HEK293 (cell line): ENCODE data around the gene MRFAP1.

Source experiments
- CTCF ChIA-PET: fragments of 350-600 bp; formaldehyde crosslinking; extraction: SDS; loops from one replicate; lab custom pipeline; 2021; ENCODE audit warnings: antibody characterized with exemption; lab: Yijun Ruan, JAX
- POLR2A ChIA-PET: fragments of 300-600 bp; formaldehyde crosslinking; extraction: SDS; loops from one replicate; lab custom pipeline; 2020; ENCODE audit warnings: antibody characterized with exemption, inconsistent platforms; lab: Yijun Ruan, JAX
- H3K27ac ChIP-seq: fragments of 200-500 bp; sonication (Bioruptor generic); 2 replicates; pipeline ENCODE4 v1.5.1; 2014; ENCODE audit warnings: low read depth, low read length, control low read depth, inconsistent platforms; ENCODE audit errors: extremely low read depth
- H3K36me3 ChIP-seq, 2 experiments: fragments of 200-500 bp in 1 of 2; sonication (Bioruptor generic) in 1 of 2; 1 replicate in 1 of 2; 2 replicates in 1 of 2; pipeline ENCODE4 v1.5.1; 2014 to 2017; ENCODE audit warnings: inconsistent platforms in 2 of 2, low read length in 2 of 2; ENCODE audit not compliant: control insufficient read depth in 2 of 2, insufficient read depth in 1 of 2
- H3K4me1 ChIP-seq: fragments of 200-500 bp; sonication (Bioruptor generic); 2 replicates; pipeline ENCODE4 v1.5.1; 2014; ENCODE audit warnings: mild to moderate bottlenecking, low read length, inconsistent platforms; ENCODE audit not compliant: control insufficient read depth, insufficient read depth
- H3K4me3 ChIP-seq: 2 replicates; pipeline ENCODE4 v1.5.1; 2011; ENCODE audit warnings: low read depth, mild to moderate bottlenecking, control low read depth, low read length, moderate library complexity
- H3K9me3 ChIP-seq: fragments of 200-500 bp; sonication (Bioruptor generic); 2 replicates; pipeline ENCODE4 v1.5.1; 2014; ENCODE audit warnings: low read depth, low read length, inconsistent platforms; ENCODE audit not compliant: control insufficient read depth, insufficient read depth
- BCL11B ChIP-seq: fragments of 450-650 bp; formaldehyde crosslinking; IDR thresholded peaks from 2 replicates; pipeline ENCODE4 v1.5.1; 2016; ENCODE audit warnings: low read depth, missing biosample characterization, missing genetic modification characterization
- KLF17 ChIP-seq: fragments of 450-650 bp; formaldehyde crosslinking; IDR thresholded peaks from 2 replicates; pipeline ENCODE4 v1.5.1; 2016; ENCODE audit warnings: missing biosample characterization, missing genetic modification characterization
- TSHZ1 ChIP-seq: fragments of 450-650 bp; formaldehyde crosslinking; IDR thresholded peaks from 2 replicates; pipeline ENCODE4 v1.5.1; 2016; ENCODE audit warnings: missing biosample characterization, missing genetic modification characterization, borderline replicate concordance
- ZBTB26 ChIP-seq: fragments of 450-650 bp; formaldehyde crosslinking; optimal IDR thresholded peaks from 2 replicates; pipeline ENCODE3; 2016; ENCODE audit warnings: missing biosample characterization, mild to moderate bottlenecking, missing genetic modification characterization
- ZNF169 ChIP-seq: fragments of 450-650 bp; formaldehyde crosslinking; IDR thresholded peaks from 2 replicates; pipeline ENCODE4 v1.5.1; 2016; ENCODE audit warnings: missing biosample characterization, missing genetic modification characterization
- ZNF280C ChIP-seq: fragments of 450-650 bp; formaldehyde crosslinking; IDR thresholded peaks from 2 replicates; pipeline ENCODE4 v1.5.1; 2016; ENCODE audit warnings: missing biosample characterization, missing genetic modification characterization
- ZNF37A ChIP-seq: fragments of 450-650 bp; IDR thresholded peaks from 2 replicates; pipeline ENCODE4 v1.5.1; 2018; ENCODE audit warnings: missing biosample characterization, missing genetic modification characterization
- ZNF398 ChIP-seq: fragments of 450-650 bp; formaldehyde crosslinking; IDR thresholded peaks from 2 replicates; pipeline ENCODE4 v1.5.1; 2017; ENCODE audit warnings: missing biosample characterization, missing genetic modification characterization
- ZNF488 ChIP-seq: fragments of 450-650 bp; formaldehyde crosslinking; IDR thresholded peaks from 2 replicates; pipeline ENCODE4 v1.5.1; 2016; ENCODE audit warnings: missing biosample characterization, missing genetic modification characterization
- ZNF548 ChIP-seq: fragments of 450-650 bp; formaldehyde crosslinking; IDR thresholded peaks from 2 replicates; pipeline ENCODE4 v1.5.1; 2016; ENCODE audit warnings: missing biosample characterization, missing genetic modification characterization
- ZNF660 ChIP-seq: fragments of 450-650 bp; IDR thresholded peaks from 2 replicates; pipeline ENCODE4 v1.5.1; 2018; ENCODE audit warnings: missing biosample characterization, mild to moderate bottlenecking, missing genetic modification characterization
- ZNF664 ChIP-seq: fragments of 450-650 bp; formaldehyde crosslinking; IDR thresholded peaks from 2 replicates; pipeline ENCODE4 v1.5.1; 2016; ENCODE audit warnings: missing biosample characterization, missing genetic modification characterization
- ZNF692 ChIP-seq: fragments of 450-650 bp; formaldehyde crosslinking; IDR thresholded peaks from 2 replicates; pipeline ENCODE4 v1.5.1; 2016; ENCODE audit warnings: missing biosample characterization, missing genetic modification characterization
- ZNF747 ChIP-seq: fragments of 450-650 bp; formaldehyde crosslinking; IDR thresholded peaks from 2 replicates; pipeline ENCODE4 v1.5.1; 2016; ENCODE audit warnings: missing biosample characterization, missing genetic modification characterization
- ZNF777 ChIP-seq: fragments of 450-650 bp; formaldehyde crosslinking; IDR thresholded peaks from 2 replicates; pipeline ENCODE4 v1.5.1; 2017; ENCODE audit warnings: missing biosample characterization, missing genetic modification characterization, borderline replicate concordance
- ZSCAN16 ChIP-seq: fragments of 450-650 bp; formaldehyde crosslinking; IDR thresholded peaks from 2 replicates; pipeline ENCODE4 v1.5.1; 2016; ENCODE audit warnings: missing biosample characterization, missing genetic modification characterization

MRFAP1 gene

GRCh38 chr4:6616087-6616995 lies 24.1 kb upstream of the MRFAP1 start:
- peaks cover 0 to 19% of the 10 kb centered on the region in 2 experiments; a peak in 1 of 3 replicates for H3K36me3 ChIP-seq

More at GRCh38 chr4:6616087-6616995, 24.1 kb upstream of the MRFAP1 start:
- ChIA-PET POLR2A (no interaction called here), CTCF (interaction anchor here (0.6 to 0.8 kb wide), 4 partner anchors 15 to 74 kb away, joined by 3 read pairs; no protein-coding TSS in a partner anchor)
- Histone ChIP-seq H3K4me1 (no peaks in the 10 kb centered on the region), H3K4me3 (no peak overlapping the region), H3K9me3 (no peaks in the 10 kb centered on the region), H3K27ac (no peak overlapping the region)
- TF ChIP-seq ZNF169 (tag by site-specific recombination) (no peak), ZBTB26 (tag by site-specific recombination) (no peak), ZNF398 (tag by site-specific recombination) (no peak), ZNF548 (no peak), ZNF280C (no peak), ZNF777 (tag by site-specific recombination) (no peak), ZSCAN16 (tag by site-specific recombination) (no peak), ZNF664 (tag by site-specific recombination) (no peak), KLF17 (tag by site-specific recombination) (no peak), ZNF692 (tag by site-specific recombination) (no peak), TSHZ1 (no peak), ZNF37A (tag by site-specific recombination) (no peak), ZNF747 (no peak), ZNF488 (tag by site-specific recombination) (no peak), BCL11B (no peak), ZNF660 (no peak)
